Prostate gland (tissue), 2 donors: ENCODE data around the gene NUDT1. TPM values are rescaled to one million over a fixed set of nuclear protein-coding genes. Genes with fewer than 3 reads are reported as not detected.
A peak's percentile ranks its signal among the peaks of the same experiment; 100 is the strongest.

ENCODE experiments used
- DNase-seq: peaks from one replicate; pipeline ENCODE4 v3.0.0-alpha.2; 2019; ENCODE audit warnings: low spot score
- H3K27ac ChIP-seq, 2 donors: fragments of 200-600 bp; sonication (generic); 2 replicates each; pipeline ENCODE4 v1.5.1; 2017 to 2019
- H3K27me3 ChIP-seq: fragments of 200-600 bp; sonication (generic); replicated peaks from 2 replicates; pipeline ENCODE4 v1.5.1; 2019; ENCODE audit not compliant: insufficient read depth
- H3K36me3 ChIP-seq, 2 donors: fragments of 200-600 bp; sonication (generic); 1 replicate in 1 of 2; 2 replicates in 1 of 2; pipeline versions ENCODE4 v1.5.1 to v1.8.1; 2017 to 2019
- H3K4me1 ChIP-seq: fragments of 200-600 bp; sonication (generic); replicated peaks from 2 replicates; pipeline ENCODE4 v1.5.1; 2019
- H3K4me3 ChIP-seq, 2 donors: fragments of 200-600 bp; sonication (generic); 2 replicates each; pipeline ENCODE4 v1.5.1; 2017 to 2019
- H3K9me3 ChIP-seq: fragments of 200-600 bp; sonication (generic); 2 replicates; pipeline ENCODE4 v1.5.1; 2017
- CTCF ChIP-seq, 4 experiments: fragments of 200-600 bp in 2 of 4; fragments of 450-650 bp in 2 of 4; sonication (generic) in 2 of 4; IDR thresholded peaks; 1 replicate in 3 of 4; 2 replicates in 1 of 4; pipeline ENCODE4 v1.5.1; 2016 to 2019; ENCODE audit warnings: antibody characterized with exemption in 4 of 4, mild to moderate bottlenecking in 2 of 4, moderate library complexity in 2 of 4
- POLR2A ChIP-seq: fragments of 450-650 bp; IDR thresholded peaks from one replicate; pipeline ENCODE4 v1.6.1; 2016; ENCODE audit warnings: antibody characterized with exemption, mild to moderate bottlenecking
- POLR2AphosphoS5 ChIP-seq: sonication (generic); formaldehyde crosslinking; IDR thresholded peaks from one replicate; pipeline ENCODE4 v1.6.1; 2017; ENCODE audit warnings: antibody characterized with exemption
- WGBS: methylation state at CpG from one replicate; pipeline ENCODE4 v1.1.5; 2018; 5-methylcytosine and 5-hydroxymethylcytosine counted together
- intact Hi-C: fragments of 100-400 bp; cut with DNase I; formaldehyde crosslinking; loops from one replicate; pipeline ENCODE4 v1.14.2; 2022
- total RNA-seq, 2 donors: library from RNA; depleted of rRNA; stranded (reverse); fragments of >200 nt; gene quantifications; one replicate each; pipeline ENCODE4 v1.1.0, GENCODE V29; 2016

NUDT1 gene
- total RNA-seq, 2 donors from 2014 or later: 18.1 to 35.3 TPM

- Histone ChIP-seq H3K27me3 (no peaks in the 10 kb centered on the region), H3K9me3 (no peaks in the 10 kb centered on the region), H3K36me3 (no peaks in the 10 kb centered on the region), H3K27ac (no peak overlapping the region), H3K4me3 (no peak overlapping the region), H3K4me1 (no peaks in the 10 kb centered on the region)
- TF ChIP-seq POLR2AphosphoS5: no peak
- TF ChIP-seq POLR2A: no peak
- TF ChIP-seq CTCF (IDR thresholded peaks at IDR 0.05): peak; percentile 44 to 85 (median 68)
- whole genome bisulfite sequencing: 46% methylated on average over 19 of the region's 21 CpGs
- intact Hi-C loops: loop anchor here (2.0 kb wide), 2 partner anchors 105 to 631 kb away; no protein-coding TSS in a partner anchor
- peak; percentile 61 for DNase-seq
These were observed 32.7 kb upstream of the NUDT1 start for GRCh38 chr7:2209146-2209960.

DNA sequence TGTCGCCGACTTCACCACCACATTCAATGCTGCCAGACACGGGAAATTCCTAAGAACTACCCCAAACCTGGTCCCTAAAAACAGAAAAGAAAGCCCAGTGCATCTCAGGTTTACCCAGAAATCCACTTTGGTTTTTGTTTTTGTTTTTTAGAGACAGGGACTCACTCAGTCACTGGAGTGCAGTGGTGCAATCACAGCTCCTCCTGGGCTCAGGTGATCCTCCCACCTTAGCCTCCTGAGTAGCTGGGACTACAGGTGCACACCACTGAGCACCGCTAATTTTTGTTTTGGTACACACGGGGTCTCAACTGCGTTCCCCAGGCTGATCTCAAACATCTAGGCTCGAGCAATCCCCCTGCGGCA, 32.1 kb upstream of the NUDT1 start:
- intact Hi-C loops: loop anchor here (2.0 to 5.0 kb wide), 3 partner anchors 105 to 631 kb away; no protein-coding TSS in a partner anchor

DNA sequence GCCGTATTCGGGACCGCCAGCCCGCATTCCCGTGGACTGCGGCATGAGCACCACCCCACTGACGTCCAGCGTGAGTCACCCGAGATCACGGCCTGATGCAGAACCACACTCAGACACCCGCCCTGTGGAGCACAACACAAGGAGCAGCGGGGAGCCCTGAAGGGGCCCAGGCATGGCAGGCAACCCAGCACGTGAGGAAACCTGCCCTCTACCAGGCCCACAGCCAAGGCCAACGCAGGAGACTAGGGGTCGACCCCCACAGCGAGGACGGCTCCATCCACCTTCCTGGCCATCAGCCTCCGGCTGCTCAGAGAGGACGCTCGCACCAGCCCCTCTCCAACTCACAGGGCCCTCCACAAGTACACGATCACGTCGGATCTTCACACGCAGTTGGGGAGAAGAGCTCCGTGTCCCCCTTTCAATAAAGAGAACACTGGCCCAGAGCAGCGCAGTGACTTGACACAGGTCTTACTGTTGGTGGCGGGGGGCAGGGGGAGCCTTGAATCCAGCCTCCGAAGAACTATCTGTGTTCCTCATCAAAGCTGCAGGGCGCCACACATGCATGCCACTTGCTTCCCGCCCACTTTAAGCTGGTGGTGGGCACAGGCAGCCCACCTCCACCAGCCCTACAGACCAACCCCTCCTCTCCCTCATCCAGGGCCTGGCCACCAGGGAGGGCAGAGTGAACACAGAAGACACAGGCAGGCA, 31.3 kb upstream of the NUDT1 start:
- H3K27me3 ChIP-seq: no peaks in the 10 kb centered on the region
- peaks cover 0 to 2% of the 10 kb centered on the region in 2 donors for H3K36me3 ChIP-seq
- 91% methylated on average over 30 of the region's 30 CpGs for WGBS
- DNase-seq: no peak
- TF ChIP-seq POLR2A (no peak), POLR2AphosphoS5 (no peak), CTCF (IDR thresholded peaks at IDR 0.05) (no peak)
- H3K4me1 ChIP-seq: no peaks in the 10 kb centered on the region
- H3K9me3 ChIP-seq: no peaks in the 10 kb centered on the region
- H3K27ac ChIP-seq: no peak overlapping the region
- H3K4me3 ChIP-seq: no peak overlapping the region
- intact Hi-C loops: loop anchor here (5.0 kb wide), 1 partner anchor 548 kb away; no protein-coding TSS in a partner anchor

More for the DNA sequence above, 32.1 kb upstream of the NUDT1 start:
- Histone ChIP-seq H3K36me3 (no peaks in the 10 kb centered on the region), H3K9me3 (no peaks in the 10 kb centered on the region), H3K27ac (no peak overlapping the region), H3K27me3 (no peaks in the 10 kb centered on the region), H3K4me1 (no peaks in the 10 kb centered on the region), H3K4me3 (no peak overlapping the region)
- TF ChIP-seq POLR2A: no peak
- no peak for TF ChIP-seq CTCF (IDR thresholded peaks at IDR 0.05)
- no peak for TF ChIP-seq POLR2AphosphoS5
- WGBS: 90% methylated on average over 8 of the region's 8 CpGs
- no peak for DNase-seq

DNA sequence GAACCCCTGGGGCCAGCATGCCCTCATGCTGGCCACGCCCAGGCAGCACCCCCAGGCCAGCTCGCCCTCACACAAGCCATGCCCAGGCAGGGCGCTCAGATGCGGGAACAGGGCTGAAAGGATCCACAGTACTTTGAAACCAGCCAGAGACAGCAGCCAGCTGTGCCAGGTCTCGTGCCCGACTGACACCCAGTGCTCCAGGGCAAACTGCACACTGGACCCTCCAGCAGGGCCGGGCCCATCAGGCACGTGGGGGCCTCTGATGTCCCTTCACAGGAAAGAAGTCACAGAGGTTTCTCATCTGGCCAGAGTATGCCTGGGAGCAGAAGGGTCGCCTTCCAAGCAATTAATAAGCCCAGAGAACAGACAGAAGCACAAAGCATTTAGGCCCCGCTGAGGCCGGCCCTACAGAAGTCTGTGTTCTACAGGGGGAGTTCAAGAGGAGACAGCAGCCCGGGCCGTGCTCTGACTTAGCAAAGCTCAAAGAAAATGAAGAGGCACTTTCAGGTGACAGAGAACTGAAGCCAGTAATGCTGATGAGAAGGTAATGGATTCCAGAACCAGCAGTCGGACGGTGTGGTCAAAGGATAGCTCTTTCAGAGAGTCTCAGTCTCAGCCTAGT, 30.7 kb upstream of the NUDT1 start:
- DNase-seq: no peak
- H3K27me3 ChIP-seq: no peaks in the 10 kb centered on the region
- H3K4me3 ChIP-seq: no peak overlapping the region
- intact Hi-C loops: loop anchor here (5.0 kb wide), 1 partner anchor 549 kb away; no protein-coding TSS in a partner anchor
- H3K36me3 ChIP-seq: peaks cover 0 to 8% of the 10 kb centered on the region in 2 donors
- 86% methylated on average over 15 of the region's 15 CpGs for WGBS
- H3K27ac ChIP-seq: no peak overlapping the region
- TF ChIP-seq POLR2A: no peak
- no peak for TF ChIP-seq CTCF (IDR thresholded peaks at IDR 0.05)
- TF ChIP-seq POLR2AphosphoS5: no peak
- H3K4me1 ChIP-seq: no peaks in the 10 kb centered on the region
- no peaks in the 10 kb centered on the region for H3K9me3 ChIP-seq
